Nephron progenitor cell (in vitro differentiated cells): ENCODE data around the gene SETD4.
A peak's percentile ranks its signal among the peaks of the same experiment; 100 is the strongest.

Source experiments
- DNase-seq: peaks from one replicate; pipeline ENCODE4 v3.0.0; 2021
- H3K27ac Mint-ChIP-seq: 2 replicates; pipeline ENCODE4 v1.8.0; 2021; ENCODE audit warnings: mild to moderate bottlenecking, moderate library complexity, mixed read lengths
- H3K27me3 Mint-ChIP-seq: 2 replicates; pipeline ENCODE4 v1.8.0; 2021; ENCODE audit warnings: mild to moderate bottlenecking, low read depth, mixed read lengths; ENCODE audit not compliant: poor library complexity
- H3K36me3 Mint-ChIP-seq: 2 replicates; pipeline ENCODE4 v1.8.0; 2021; ENCODE audit warnings: low read depth, mixed read lengths
- H3K4me1 Mint-ChIP-seq: 2 replicates; pipeline ENCODE4 v1.8.0; 2021; ENCODE audit warnings: mixed read lengths
- H3K4me3 Mint-ChIP-seq: 2 replicates; pipeline ENCODE4 v1.8.0; 2021; ENCODE audit warnings: mild to moderate bottlenecking, moderate library complexity, mixed read lengths
- H3K9me3 Mint-ChIP-seq: 2 replicates; pipeline ENCODE4 v1.8.0; 2021; ENCODE audit warnings: mild to moderate bottlenecking, moderate library complexity, mixed read lengths
- CTCF ChIP-seq: fragments of 200-600 bp; sonication (generic); IDR thresholded peaks from 2 replicates; pipeline ENCODE4 v1.5.0; 2021; ENCODE audit warnings: antibody characterized with exemption

The SETD4 gene

GRCh38 chr21:36093512-36093911, 33.2 kb upstream of the SETD4 start:
- Mint-ChIP-seq H3K4me1 (peaks cover 18% of the 10 kb centered on the region), H3K4me3 (no peak overlapping the region), H3K9me3 (peaks cover 38% of the 10 kb centered on the region)

GRCh38 chr21:36092681-36093080, 32.4 kb upstream of the SETD4 start:
- peaks cover 38% of the 10 kb centered on the region for H3K9me3 Mint-ChIP-seq
- no peak for DNase-seq
- peaks cover 5% of the 10 kb centered on the region for H3K27me3 Mint-ChIP-seq
- no peak for TF ChIP-seq CTCF
- H3K36me3 Mint-ChIP-seq, result peaks cover 12% of the 10 kb centered on the region
- peaks cover 10% of the 10 kb centered on the region for H3K4me1 Mint-ChIP-seq
- no peak overlapping the region for H3K4me3 Mint-ChIP-seq
- H3K27ac Mint-ChIP-seq, result no peak overlapping the region

More at GRCh38 chr21:36093512-36093911, 33.2 kb upstream of the SETD4 start:
- no peak for TF ChIP-seq CTCF
- Mint-ChIP-seq H3K27ac (peak overlapping the region; percentile 63), H3K27me3 (peaks cover 5% of the 10 kb centered on the region), H3K36me3 (peaks cover 12% of the 10 kb centered on the region)
- DNase-seq, result no peak

- no peak for DNase-seq
- Mint-ChIP-seq H3K9me3 (peaks cover 25% of the 10 kb centered on the region), H3K27ac (no peak overlapping the region), H3K4me1 (no peaks in the 10 kb centered on the region), H3K36me3 (peaks cover 8% of the 10 kb centered on the region), H3K27me3 (no peaks in the 10 kb centered on the region), H3K4me3 (no peak overlapping the region)
- TF ChIP-seq CTCF, result no peak
These were observed 29.6 kb upstream of the SETD4 start for GRCh38 chr21:36089946-36090345.

- Mint-ChIP-seq H3K4me1 (no peaks in the 10 kb centered on the region), H3K36me3 (no peaks in the 10 kb centered on the region), H3K27ac (no peak overlapping the region), H3K27me3 (no peaks in the 10 kb centered on the region), H3K4me3 (no peak overlapping the region), H3K9me3 (peaks cover 4% of the 10 kb centered on the region)
- DNase-seq, result no peak
- TF ChIP-seq CTCF, result no peak
These were observed 27.2 kb upstream of the SETD4 start for GRCh38 chr21:36087362-36088138.

- no peak for TF ChIP-seq CTCF
- peaks cover 3% of the 10 kb centered on the region for H3K27me3 Mint-ChIP-seq
- H3K4me3 Mint-ChIP-seq, result no peak overlapping the region
- H3K36me3 Mint-ChIP-seq, result no peaks in the 10 kb centered on the region
- DNase-seq, result no peak
- H3K9me3 Mint-ChIP-seq, result peaks cover 11% of the 10 kb centered on the region
- H3K27ac Mint-ChIP-seq, result no peak overlapping the region
- peaks cover 5% of the 10 kb centered on the region for H3K4me1 Mint-ChIP-seq
These were observed 21.9 kb upstream of the SETD4 start for GRCh38 chr21:36082237-36082664.

- H3K36me3 Mint-ChIP-seq, result no peaks in the 10 kb centered on the region
- peaks cover 8% of the 10 kb centered on the region for H3K4me1 Mint-ChIP-seq
- DNase-seq, result no peak
- no peak overlapping the region for H3K27ac Mint-ChIP-seq
- peaks cover 11% of the 10 kb centered on the region for H3K9me3 Mint-ChIP-seq
- H3K27me3 Mint-ChIP-seq, result peaks cover 3% of the 10 kb centered on the region
- no peak for TF ChIP-seq CTCF
- no peak overlapping the region for H3K4me3 Mint-ChIP-seq
These were observed 20.1 kb upstream of the SETD4 start for GRCh38 chr21:36080386-36080785.
